Liver (tissue), 9 donors: ENCODE measurements around the gene DENND4C. TPM values are rescaled to one million over a fixed set of nuclear protein-coding genes. Genes with fewer than 3 reads are reported as not detected.

Experiments
- DNase-seq: peaks from one replicate; pipeline ENCODE4 v3.0.0-alpha.2; 2017; ENCODE audit warnings: low spot score
- H3K27ac ChIP-seq, 2 donors: one replicate each; pipeline ENCODE4 v1.7.0; 2013; ENCODE audit warnings: inconsistent platforms in 2 of 2, low read length in 2 of 2, control low read depth in 1 of 2, low read depth in 1 of 2, mild to moderate bottlenecking in 1 of 2
- H3K27me3 ChIP-seq, 4 donors: one replicate each; pipeline versions ENCODE4 v1.6.1 to v1.7.0; 2013; ENCODE audit warnings: low read length in 3 of 4, inconsistent platforms in 1 of 4, mild to moderate bottlenecking in 1 of 4, moderate library complexity in 1 of 4; ENCODE audit not compliant: control insufficient read depth in 4 of 4, insufficient read depth in 4 of 4
- H3K36me3 ChIP-seq, 4 donors: one replicate each; pipeline versions ENCODE4 v1.6.1 to v1.7.0; 2013; ENCODE audit warnings: low read length in 3 of 4, mild to moderate bottlenecking in 3 of 4, low read depth in 1 of 4, moderate library complexity in 1 of 4; ENCODE audit not compliant: control insufficient read depth in 4 of 4, insufficient read depth in 3 of 4
- H3K4me1 ChIP-seq, 4 donors: one replicate each; pipeline versions ENCODE4 v1.6.1 to v1.7.0; 2013; ENCODE audit warnings: low read length in 3 of 4, mild to moderate bottlenecking in 3 of 4, moderate library complexity in 1 of 4; ENCODE audit not compliant: control insufficient read depth in 4 of 4, insufficient read depth in 4 of 4
- H3K4me3 ChIP-seq, 3 donors: one replicate each; pipeline versions ENCODE4 v1.6.1 to v1.7.0; 2013; ENCODE audit warnings: low read length in 3 of 3, control low read depth in 1 of 3, low read depth in 1 of 3, mild to moderate bottlenecking in 1 of 3
- H3K9ac ChIP-seq, 2 donors: one replicate each; pipeline ENCODE4 v1.7.0; 2013; ENCODE audit warnings: low read length in 2 of 2, mild to moderate bottlenecking in 2 of 2, moderate library complexity in 2 of 2, control low read depth in 1 of 2, low read depth in 1 of 2
- H3K9me3 ChIP-seq, 4 donors: one replicate each; pipeline versions ENCODE4 v1.6.1 to v1.7.0; 2013; ENCODE audit warnings: low read length in 3 of 4; ENCODE audit not compliant: control insufficient read depth in 4 of 4
- ATF3 ChIP-seq: IDR thresholded peaks from 2 replicates; pipeline ENCODE4 v1.6.1; 2016; ENCODE audit warnings: antibody characterized with exemption
- EGR1 ChIP-seq, 2 donors: IDR thresholded peaks; 2 replicates each; pipeline ENCODE4 v1.6.1; 2016 to 2018; ENCODE audit warnings: antibody characterized with exemption in 2 of 2, low read depth in 2 of 2
- FOXA1 ChIP-seq: IDR thresholded peaks from 2 replicates; pipeline ENCODE4 v1.6.1; 2016; ENCODE audit warnings: antibody characterized with exemption
- FOXA2 ChIP-seq: IDR thresholded peaks from 2 replicates; pipeline ENCODE4 v1.6.1; 2016; ENCODE audit warnings: antibody characterized with exemption
- GABPA ChIP-seq, 2 donors: IDR thresholded peaks in 1 of 2; conservative IDR thresholded peaks in 1 of 2; 2 replicates each; pipeline ENCODE4 v1.6.1; 2016; ENCODE audit warnings: antibody characterized with exemption in 2 of 2, mild to moderate bottlenecking in 1 of 2, moderate library complexity in 1 of 2
- HNF4A ChIP-seq, 2 donors: conservative IDR thresholded peaks; 2 replicates each; pipeline ENCODE4 v1.6.1; 2016; ENCODE audit warnings: antibody characterized with exemption in 2 of 2, mild to moderate bottlenecking in 2 of 2
- JUND ChIP-seq, 2 donors: IDR thresholded peaks; 2 replicates each; pipeline ENCODE4 v1.6.1; 2016; ENCODE audit warnings: antibody characterized with exemption in 2 of 2
- MAX ChIP-seq: IDR thresholded peaks from 2 replicates; pipeline ENCODE4 v1.6.1; 2016; ENCODE audit warnings: antibody characterized with exemption
- NR2F2 ChIP-seq: IDR thresholded peaks from 2 replicates; pipeline ENCODE4 v1.6.1; 2016; ENCODE audit warnings: antibody characterized with exemption
- REST ChIP-seq: IDR thresholded peaks from 2 replicates; pipeline ENCODE4 v1.6.1; 2016; ENCODE audit warnings: antibody characterized with exemption, mild to moderate bottlenecking
- RXRA ChIP-seq, 2 donors: IDR thresholded peaks; 2 replicates each; pipeline ENCODE4 v1.6.1; 2017 to 2018; ENCODE audit warnings: antibody characterized with exemption in 2 of 2, mild to moderate bottlenecking in 1 of 2
- SP1 ChIP-seq: IDR thresholded peaks from 2 replicates; pipeline ENCODE4 v1.6.1; 2018; ENCODE audit warnings: antibody characterized with exemption, mild to moderate bottlenecking
- TAF1 ChIP-seq: conservative IDR thresholded peaks from 2 replicates; pipeline ENCODE4 v1.6.1; 2016; ENCODE audit warnings: antibody characterized with exemption, mild to moderate bottlenecking
- YY1 ChIP-seq: IDR thresholded peaks from 2 replicates; pipeline ENCODE4 v1.6.1; 2016; ENCODE audit warnings: antibody characterized with exemption, mild to moderate bottlenecking
- ZBTB33 ChIP-seq: IDR thresholded peaks from 2 replicates; pipeline ENCODE4 v1.6.1; 2016; ENCODE audit warnings: antibody characterized with exemption
- WGBS: extraction: QIAGEN DNeasy Blood & Tissue Kit; methylation state at CpG from one replicate; pipeline ENCODE4 v1.1.7; 2013; 5-methylcytosine and 5-hydroxymethylcytosine counted together
- polyA plus RNA-seq, 2 donors: library from polyadenylated mRNA; stranded (reverse) in 1 of 2; unstranded in 1 of 2; fragments of 200-250 nt in 1 of 2; fragments of >200 nt in 1 of 2; fragmentation: Nextera tagmentation in 1 of 2; extraction: Ambion mirVana in 1 of 2; gene quantifications; one replicate each; pipeline versions ENCODE4 v1.2.1 to v1.2.3, GENCODE V29; 2013 to 2015
- total RNA-seq, 2 donors: library from RNA; depleted of rRNA; stranded (reverse); fragments of >200 nt; gene quantifications; one replicate each; pipeline ENCODE4 v1.2.3, GENCODE V29; 2014
- TF ChIP-seq, protein P1 (sequence below): fragments of 150-350 bp; IDR thresholded peaks from 2 replicates; pipeline ENCODE4 v1.5.1; 2017; ENCODE audit warnings: improper control_type of control experiment, low read depth, low read length; ENCODE audit not compliant: missing input control
- donor health status: healthy.
- donor health status: healthy.
- donor health status: healthy.
- donor health status: healthy.
- donor health status: healthy.

The DENND4C gene
- total and polyA plus RNA-seq, 4 donors: 6.9 to 54.9 (median 14.8) TPM

DNA sequence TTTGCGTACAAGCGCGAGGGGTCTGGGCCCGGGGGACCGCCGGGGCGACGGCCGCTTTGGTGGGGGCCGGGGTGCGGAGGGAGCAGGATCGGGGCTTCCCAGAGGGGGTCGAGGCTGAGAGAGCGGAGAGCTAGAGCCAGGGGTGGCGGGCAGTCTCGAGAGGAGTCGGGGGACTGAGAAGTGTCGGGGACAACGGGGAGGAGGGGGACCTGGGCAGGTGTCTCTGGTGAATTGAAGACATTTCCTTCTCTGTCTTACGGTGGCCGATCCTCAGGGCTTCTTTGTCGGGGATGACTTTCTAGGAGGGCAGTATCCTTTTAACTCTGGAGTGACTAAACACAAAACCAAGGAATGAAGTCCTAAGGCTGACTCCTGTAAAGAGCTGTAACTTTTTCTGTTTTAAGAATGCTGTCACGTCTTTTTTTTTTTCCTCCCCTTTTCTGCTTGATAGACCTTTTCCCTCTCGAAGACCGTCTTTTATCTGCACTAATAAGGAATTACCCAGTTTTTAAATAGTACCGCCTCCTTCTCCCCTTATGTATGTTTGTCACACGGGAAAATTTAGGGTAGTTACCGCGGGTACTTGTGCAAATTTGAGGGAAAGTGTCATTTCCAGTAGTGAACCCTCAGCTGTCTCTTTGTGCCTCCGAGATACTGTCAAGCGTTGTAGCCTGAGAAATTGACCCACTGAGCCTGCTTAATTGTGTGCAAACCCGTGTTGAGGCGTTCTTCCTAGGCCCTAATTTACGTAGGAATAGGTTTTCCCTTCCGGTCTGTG, 822 bp downstream of the DENND4C start:
- no peaks in the 10 kb centered on the region for H3K36me3 ChIP-seq
- H3K9me3 ChIP-seq: no peaks in the 10 kb centered on the region
- peak overlapping the region; percentile 76 to 99 (median 88) for H3K4me3 ChIP-seq
- H3K4me1 ChIP-seq: peaks cover 2 to 21% (median 13%) of the 10 kb centered on the region in 4 donors
- no peak for TF ChIP-seq EGR1 (IDR thresholded peaks at IDR 0.05; ENCODE audit: low read depth in 2 of 2)
- TF ChIP-seq ZBTB33: no peak
- no peak for TF ChIP-seq YY1
- TF ChIP-seq REST: no peak
- no peak for TF ChIP-seq GABPA (IDR thresholded peaks at IDR 0.05 in 1 of 2, conservative IDR thresholded peaks at IDR 0.05 in 1 of 2)
- no peak for TF ChIP-seq ATF3
- TF ChIP-seq MAX: no peak
- TF ChIP-seq RXRA (IDR thresholded peaks at IDR 0.05): no peak
- no peak for TF ChIP-seq HNF4A (conservative IDR thresholded peaks at IDR 0.05)
- no peak for TF ChIP-seq TAF1
- TF ChIP-seq NR2F2: no peak
- TF ChIP-seq FOXA1: no peak
- WGBS: under 1% methylated on average over 35 of the region's 35 CpGs
- peak overlapping the region; percentile 76 to 90 for H3K9ac ChIP-seq
- peak; percentile 47 for DNase-seq
- peak overlapping the region; percentile 98 to 99 for H3K27ac ChIP-seq
- no peaks in the 10 kb centered on the region for H3K27me3 ChIP-seq

GRCh38 chr9:19231904-19232822, 1.7 kb downstream of the DENND4C start:
- 9% methylated on average over 14 of the region's 14 CpGs for whole genome bisulfite sequencing
- Histone ChIP-seq H3K9me3 (no peaks in the 10 kb centered on the region), H3K4me1 (peaks cover 2 to 21% (median 13%) of the 10 kb centered on the region in 4 donors), H3K27me3 (no peaks in the 10 kb centered on the region), H3K27ac (peak overlapping the region; percentile 98 to 99), H3K9ac (peak overlapping the region; percentile 76 to 90), H3K36me3 (no peaks in the 10 kb centered on the region), H3K4me3 (peak overlapping the region; percentile 76 to 99 (median 88))
- DNase-seq: no peak
- no peak for TF ChIP-seq REST
- no peak for TF ChIP-seq ATF3
- no peak for TF ChIP-seq GABPA (IDR thresholded peaks at IDR 0.05 in 1 of 2, conservative IDR thresholded peaks at IDR 0.05 in 1 of 2)
- no peak for TF ChIP-seq NR2F2
- no peak for TF ChIP-seq YY1
- no peak for TF ChIP-seq HNF4A (conservative IDR thresholded peaks at IDR 0.05)
- TF ChIP-seq TAF1: no peak
- no peak for TF ChIP-seq JUND (IDR thresholded peaks at IDR 0.05)
- no peak for TF ChIP-seq FOXA1
- no peak for TF ChIP-seq EGR1 (IDR thresholded peaks at IDR 0.05; ENCODE audit: low read depth in 2 of 2)
- TF ChIP-seq, protein P1, sequence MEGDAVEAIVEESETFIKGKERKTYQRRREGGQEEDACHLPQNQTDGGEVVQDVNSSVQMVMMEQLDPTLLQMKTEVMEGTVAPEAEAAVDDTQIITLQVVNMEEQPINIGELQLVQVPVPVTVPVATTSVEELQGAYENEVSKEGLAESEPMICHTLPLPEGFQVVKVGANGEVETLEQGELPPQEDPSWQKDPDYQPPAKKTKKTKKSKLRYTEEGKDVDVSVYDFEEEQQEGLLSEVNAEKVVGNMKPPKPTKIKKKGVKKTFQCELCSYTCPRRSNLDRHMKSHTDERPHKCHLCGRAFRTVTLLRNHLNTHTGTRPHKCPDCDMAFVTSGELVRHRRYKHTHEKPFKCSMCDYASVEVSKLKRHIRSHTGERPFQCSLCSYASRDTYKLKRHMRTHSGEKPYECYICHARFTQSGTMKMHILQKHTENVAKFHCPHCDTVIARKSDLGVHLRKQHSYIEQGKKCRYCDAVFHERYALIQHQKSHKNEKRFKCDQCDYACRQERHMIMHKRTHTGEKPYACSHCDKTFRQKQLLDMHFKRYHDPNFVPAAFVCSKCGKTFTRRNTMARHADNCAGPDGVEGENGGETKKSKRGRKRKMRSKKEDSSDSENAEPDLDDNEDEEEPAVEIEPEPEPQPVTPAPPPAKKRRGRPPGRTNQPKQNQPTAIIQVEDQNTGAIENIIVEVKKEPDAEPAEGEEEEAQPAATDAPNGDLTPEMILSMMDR: no peak
- TF ChIP-seq FOXA2: no peak
- TF ChIP-seq SP1: no peak
